HFFc6 (cell line): ENCODE data around the gene ELOVL3. TPM values are rescaled to one million over a fixed set of nuclear protein-coding genes. Genes with fewer than 3 reads are reported as not detected.

Source experiments
- DNase-seq: peaks from one replicate; pipeline ENCODE4 v3.0.0-alpha.2; 2018
- H3K27ac Mint-ChIP-seq: 2 replicates; pipeline ENCODE4 v1.8.0; 2020; ENCODE audit warnings: mild to moderate bottlenecking, mixed read lengths
- H3K27me3 Mint-ChIP-seq: 2 replicates; pipeline ENCODE4 v1.8.0; 2021; ENCODE audit warnings: mild to moderate bottlenecking, moderate library complexity, mixed read lengths; ENCODE audit not compliant: insufficient read depth
- H3K36me3 Mint-ChIP-seq: 2 replicates; pipeline ENCODE4 v1.8.0; 2021; ENCODE audit warnings: low read depth, mixed read lengths
- H3K4me1 Mint-ChIP-seq: 2 replicates; pipeline ENCODE4 v1.8.0; 2020; ENCODE audit warnings: low read depth, mixed read lengths
- H3K4me3 Mint-ChIP-seq: 2 replicates; pipeline ENCODE4 v1.8.0; 2020; ENCODE audit warnings: mild to moderate bottlenecking, moderate library complexity, mixed read lengths
- H3K9me3 Mint-ChIP-seq: 2 replicates; pipeline ENCODE4 v1.8.0; 2020; ENCODE audit warnings: mild to moderate bottlenecking, mixed read lengths
- CTCF ChIP-seq: fragments of 200-600 bp; sonication (generic); IDR thresholded peaks from 2 replicates; pipeline ENCODE4 v1.5.0; 2021; ENCODE audit warnings: antibody characterized with exemption, mild to moderate bottlenecking
- total RNA-seq, 6 experiments: library from RNA; stranded (reverse); fragmentation: NEBNext Ultra II Directional; extraction: Animal tissue kit (Norgen Biotek cat#: 25700); gene quantifications; 2 replicates in 1 of 6; 3 replicates in 5 of 6; pipeline ENCODE4 v1.2.3, GENCODE V29; 2021

Gene ELOVL3
- total RNA-seq, 6 experiments from 2014 or later, result 0.11 to 0.21 (median 0.16) TPM; not detected in 2

DNA sequence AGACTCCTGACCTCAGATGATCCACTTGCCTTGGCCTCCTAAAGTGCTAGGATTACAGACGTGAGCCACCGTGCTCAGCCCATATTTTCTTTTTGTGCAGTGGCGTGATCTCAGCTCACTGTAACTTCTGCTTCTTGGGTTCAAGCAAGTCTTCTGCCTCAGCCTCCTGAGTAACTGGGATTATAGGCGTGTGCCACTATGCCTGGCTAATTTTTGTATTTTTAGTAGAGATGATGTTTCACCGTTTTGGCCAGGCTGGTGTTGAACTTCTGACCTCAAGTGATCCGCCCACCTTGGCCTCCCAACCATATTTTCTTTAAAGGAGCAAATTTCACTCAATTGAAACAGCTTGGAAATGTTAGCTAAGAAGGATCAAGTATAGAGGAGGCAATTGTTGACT lies 35.7 kb downstream of the ELOVL3 start:
- Mint-ChIP-seq H3K27ac (no peak overlapping the region), H3K27me3 (no peaks in the 10 kb centered on the region), H3K9me3 (no peaks in the 10 kb centered on the region), H3K4me1 (peaks cover 53% of the 10 kb centered on the region), H3K4me3 (no peak overlapping the region), H3K36me3 (peaks cover 52% of the 10 kb centered on the region)
- TF ChIP-seq CTCF, result no peak
- DNase-seq, result no peak

- Mint-ChIP-seq H3K4me3 (no peak overlapping the region), H3K4me1 (peaks cover 64% of the 10 kb centered on the region), H3K9me3 (no peaks in the 10 kb centered on the region), H3K27me3 (no peaks in the 10 kb centered on the region), H3K36me3 (peaks cover 52% of the 10 kb centered on the region), H3K27ac (peak overlapping the region; percentile 50; the same call in 1 of the 2 replicates)
- no peak for DNase-seq
- no peak for TF ChIP-seq CTCF
Measured at GRCh38 chr10:102262744-102263370, 36.8 kb downstream of the ELOVL3 start.

DNA sequence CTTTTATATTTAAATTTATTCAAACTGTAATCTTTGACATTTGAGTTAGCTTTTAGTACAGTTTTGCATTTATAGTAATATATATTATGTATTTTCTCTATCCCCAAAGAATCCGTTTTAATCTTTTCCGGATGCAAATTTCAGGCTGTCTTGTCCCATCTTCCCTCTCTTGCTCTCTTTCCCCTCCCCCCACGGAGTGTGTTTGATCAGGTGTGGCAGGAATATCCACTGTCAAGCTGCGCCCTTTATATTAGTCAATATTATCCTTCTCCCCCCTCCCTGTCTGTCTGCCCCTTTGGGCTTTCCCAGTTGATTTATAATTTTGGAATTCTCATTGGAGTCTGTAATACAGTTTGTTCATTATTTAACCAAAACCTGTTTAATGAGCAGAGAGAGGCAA lies 38.3 kb downstream of the ELOVL3 start:
- TF ChIP-seq CTCF, result no peak
- no peak for DNase-seq
- no peaks in the 10 kb centered on the region for H3K9me3 Mint-ChIP-seq
- peaks cover 50% of the 10 kb centered on the region for H3K36me3 Mint-ChIP-seq
- H3K27ac Mint-ChIP-seq, result no peak overlapping the region
- H3K4me3 Mint-ChIP-seq, result no peak overlapping the region
- H3K27me3 Mint-ChIP-seq, result no peaks in the 10 kb centered on the region
- H3K4me1 Mint-ChIP-seq, result peaks cover 79% of the 10 kb centered on the region

DNA sequence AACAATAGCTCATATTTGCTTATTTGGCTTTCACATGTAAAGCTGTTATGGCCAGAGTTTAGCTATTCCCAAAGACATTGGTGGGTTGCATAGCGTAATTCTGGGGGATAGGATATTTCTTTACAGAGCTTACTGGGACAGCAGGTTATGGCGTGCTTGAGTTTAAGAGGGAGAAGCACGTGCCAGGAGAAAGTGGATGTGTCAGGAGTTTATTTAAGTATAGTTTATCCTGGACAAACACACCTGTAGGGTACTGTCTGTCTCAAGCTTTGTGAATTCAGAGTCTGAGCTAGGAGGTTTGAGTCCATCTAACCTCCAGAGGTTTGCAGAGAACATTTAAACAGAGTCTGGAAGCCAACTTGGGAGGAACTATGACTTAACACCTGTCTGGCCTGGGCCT lies 40.6 kb downstream of the ELOVL3 start:
- TF ChIP-seq CTCF, result no peak
- Mint-ChIP-seq H3K4me1 (peaks cover 74% of the 10 kb centered on the region), H3K9me3 (no peaks in the 10 kb centered on the region), H3K27ac (peak overlapping the region; percentile 61; the same call in 1 of the 2 replicates), H3K27me3 (no peaks in the 10 kb centered on the region), H3K4me3 (peak overlapping the region; percentile 46; the same call in 1 of the 2 replicates), H3K36me3 (peaks cover 37% of the 10 kb centered on the region)
- no peak for DNase-seq

DNA sequence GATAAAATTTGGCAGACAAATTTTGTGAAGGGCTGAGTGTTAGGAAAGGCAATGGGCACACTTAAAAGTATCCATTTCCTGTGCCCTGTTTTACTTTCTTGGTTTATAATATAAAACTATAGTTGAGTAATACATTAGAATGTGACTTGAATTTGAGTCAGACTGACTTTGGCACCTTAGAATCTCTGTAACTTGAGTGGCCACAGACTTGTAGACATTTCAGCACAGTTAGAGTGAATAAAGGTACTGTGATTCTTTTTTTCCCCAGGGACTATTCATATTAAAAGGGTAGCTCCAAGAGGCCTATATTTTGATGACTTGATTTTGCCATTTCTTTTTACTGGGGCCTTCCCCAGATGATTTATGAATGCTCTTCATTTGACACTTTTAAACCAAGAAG lies 41.6 kb downstream of the ELOVL3 start:
- Mint-ChIP-seq H3K4me3 (peak overlapping the region; percentile 63), H3K27me3 (no peaks in the 10 kb centered on the region), H3K27ac (peak overlapping the region; percentile 61), H3K9me3 (no peaks in the 10 kb centered on the region), H3K36me3 (peaks cover 29% of the 10 kb centered on the region), H3K4me1 (peaks cover 64% of the 10 kb centered on the region)
- DNase-seq, result peak; percentile 53
- no peak for TF ChIP-seq CTCF
